Measurements from ENCODE around the gene PIP4K2A. TPM values are rescaled to one million over a fixed set of nuclear protein-coding genes. Genes with fewer than 3 reads are reported as not detected.

PIP4K2A gene
- total RNA-seq, 4 donors from 2014 or later, result 27.3 to 52.7 (median 41.6) TPM

- TF ChIP-seq, protein P1, sequence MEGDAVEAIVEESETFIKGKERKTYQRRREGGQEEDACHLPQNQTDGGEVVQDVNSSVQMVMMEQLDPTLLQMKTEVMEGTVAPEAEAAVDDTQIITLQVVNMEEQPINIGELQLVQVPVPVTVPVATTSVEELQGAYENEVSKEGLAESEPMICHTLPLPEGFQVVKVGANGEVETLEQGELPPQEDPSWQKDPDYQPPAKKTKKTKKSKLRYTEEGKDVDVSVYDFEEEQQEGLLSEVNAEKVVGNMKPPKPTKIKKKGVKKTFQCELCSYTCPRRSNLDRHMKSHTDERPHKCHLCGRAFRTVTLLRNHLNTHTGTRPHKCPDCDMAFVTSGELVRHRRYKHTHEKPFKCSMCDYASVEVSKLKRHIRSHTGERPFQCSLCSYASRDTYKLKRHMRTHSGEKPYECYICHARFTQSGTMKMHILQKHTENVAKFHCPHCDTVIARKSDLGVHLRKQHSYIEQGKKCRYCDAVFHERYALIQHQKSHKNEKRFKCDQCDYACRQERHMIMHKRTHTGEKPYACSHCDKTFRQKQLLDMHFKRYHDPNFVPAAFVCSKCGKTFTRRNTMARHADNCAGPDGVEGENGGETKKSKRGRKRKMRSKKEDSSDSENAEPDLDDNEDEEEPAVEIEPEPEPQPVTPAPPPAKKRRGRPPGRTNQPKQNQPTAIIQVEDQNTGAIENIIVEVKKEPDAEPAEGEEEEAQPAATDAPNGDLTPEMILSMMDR (IDR thresholded peaks at IDR 0.05; ENCODE audit: low read depth), result no peak
Observed at GRCh38 chr10:22673091-22673392, 41.3 kb downstream of the PIP4K2A start.

DNA sequence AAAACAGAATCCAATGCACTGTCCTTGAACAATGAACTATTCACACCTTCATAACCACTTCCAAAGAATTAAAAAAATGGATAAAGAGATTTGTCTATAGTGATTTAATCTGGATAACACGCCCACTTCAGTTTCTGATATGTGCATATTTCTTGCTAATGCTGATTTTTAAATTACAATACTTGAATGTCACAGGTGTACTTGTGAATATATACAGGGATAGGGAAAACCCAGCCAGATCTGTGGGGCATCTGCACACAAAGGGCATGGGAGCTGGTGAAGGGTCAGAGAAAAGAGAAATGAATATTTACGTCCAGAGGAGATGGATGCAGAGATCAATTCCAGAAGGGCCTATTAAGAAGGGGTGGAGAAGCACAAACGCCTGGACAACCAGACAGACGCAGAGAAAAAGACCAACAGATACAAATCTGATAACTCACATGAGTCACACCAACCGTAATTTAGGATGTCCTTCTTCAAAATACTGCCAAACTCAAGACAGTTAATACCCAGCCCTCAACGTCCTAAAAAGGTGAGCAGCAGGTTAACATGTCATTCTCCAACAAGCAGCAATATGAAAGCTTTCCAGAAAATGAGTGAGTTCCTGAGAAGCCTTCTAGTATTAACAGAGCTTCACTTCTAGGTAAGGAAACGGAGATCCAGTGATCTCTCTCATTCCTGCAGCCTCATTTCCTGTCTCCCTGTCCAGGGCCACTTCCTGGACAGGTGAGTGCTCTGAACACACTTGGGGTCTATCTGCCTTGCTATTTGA is 41.9 kb downstream of the PIP4K2A start:
- TF ChIP-seq, protein P1 (IDR thresholded peaks at IDR 0.05; ENCODE audit: low read depth), result no peak

GRCh38 chr10:22670788-22671187 is 43.6 kb downstream of the PIP4K2A start:
- TF ChIP-seq, protein P1 (IDR thresholded peaks at IDR 0.05; ENCODE audit: low read depth), result no peak

GRCh38 chr10:22669163-22669711 is 45.1 kb downstream of the PIP4K2A start:
- TF ChIP-seq, protein P1 (IDR thresholded peaks at IDR 0.05; ENCODE audit: low read depth), result no peak

- TF ChIP-seq, protein P1 (IDR thresholded peaks at IDR 0.05; ENCODE audit: low read depth), result no peak
Observed at GRCh38 chr10:22667093-22667480, 47.3 kb downstream of the PIP4K2A start.

- TF ChIP-seq, protein P1 (IDR thresholded peaks at IDR 0.05; ENCODE audit: low read depth), result no peak
Observed at GRCh38 chr10:22666287-22667092, 47.9 kb downstream of the PIP4K2A start.

GRCh38 chr10:22665329-22665728 is 49.0 kb downstream of the PIP4K2A start:
- TF ChIP-seq, protein P1 (IDR thresholded peaks at IDR 0.05; ENCODE audit: low read depth), result no peak

Data from subcutaneous adipose tissue (tissue), 4 donors.